Right lobe of liver (tissue), 4 donors: ENCODE results near the gene CCDC97.

Experiments used
- CTCF ChIP-seq, 4 donors: fragments of 200-600 bp in 3 of 4; fragments of 450-650 bp in 1 of 4; IDR thresholded peaks; one replicate each; pipeline versions ENCODE4 v1.5.1 to v1.8.0; 2016 to 2022; ENCODE audit warnings: antibody characterized with exemption in 4 of 4, mild to moderate bottlenecking in 2 of 4
- POLR2A ChIP-seq: fragments of 450-650 bp; IDR thresholded peaks from one replicate; pipeline ENCODE4 v1.6.1; 2017; ENCODE audit warnings: antibody characterized with exemption, mild to moderate bottlenecking
- donor health status: DM: no; HTN: no; CAD: no.
- donor health status: DM: no; HTN: no; CAD: no.
- donor health status: DM: no; HTN: yes; CAD: no.

- no peak for TF ChIP-seq CTCF (IDR thresholded peaks at IDR 0.05)
- TF ChIP-seq POLR2A, result no peak
Measured at GRCh38 chr19:41269055-41269454, 40.9 kb upstream of the CCDC97 start.
